Measurements from ENCODE around the gene TPM2. TPM values are rescaled to one million over a fixed set of nuclear protein-coding genes. Genes with fewer than 3 reads are reported as not detected.

The TPM2 gene
- total RNA-seq, 1 experiment from 2014 or later, result 7.0 TPM

GRCh38 chr9:35711501-35712428 is 22.0 kb upstream of the TPM2 start:
- no peaks in the 10 kb centered on the region for H3K9me2 ChIP-seq (replicated peaks; ENCODE audit: low read length)
- no peak for TF ChIP-seq CTCF (conservative IDR thresholded peaks at IDR 0.05; ENCODE audit: low read depth, low read length)
- no peak for TF ChIP-seq EZH2phosphoT487 (IDR thresholded peaks at IDR 0.05; ENCODE audit: borderline replicate concordance, low read length)
- TF ChIP-seq EZH2 (IDR thresholded peaks at IDR 0.05; ENCODE audit: low read length, unreplicated experiment), result no peak
- ChIA-PET POLR2A (ENCODE audit: unreplicated experiment) (no interaction called here), CTCF (no interaction called here)
- no peaks in the 10 kb centered on the region for H3K79me2 ChIP-seq (ENCODE audit: low read length)
- H3K27me3 ChIP-seq (ENCODE audit: low read length), result no peaks in the 10 kb centered on the region
- no peak overlapping the region for H3K4me3 ChIP-seq (ENCODE audit: low read length)
- intact Hi-C loops (cut with micrococcal nuclease), result no loop called here
- H2AFZ ChIP-seq (ENCODE audit: low read length), result no peak overlapping the region
- H3K9ac ChIP-seq (ENCODE audit: low read length), result no peak overlapping the region
- no peaks in the 10 kb centered on the region for H3K9me3 ChIP-seq (ENCODE audit: low read length)
- H3F3A ChIP-seq (ENCODE audit: low read length, unreplicated experiment), result no peaks in the 10 kb centered on the region
- H3K27ac ChIP-seq (ENCODE audit: low read length), result no peak overlapping the region
- H3K36me3 ChIP-seq (ENCODE audit: low read depth, low read length), result peaks cover 49% of the 10 kb centered on the region
- ATAC-seq, result 0 out of 2 replicates have a peak, but pooled peaks have one; percentile 22
- H3K4me2 ChIP-seq (ENCODE audit: low read length), result no peak overlapping the region
- no TSS peak for BruUV-seq (replicated peaks)
- DNase-seq, result peak; percentile 49
- no peaks in the 10 kb centered on the region for H4K20me1 ChIP-seq (ENCODE audit: low read length)
- no peaks in the 10 kb centered on the region for H3K4me1 ChIP-seq (ENCODE audit: insufficient read depth, low read length)

GRCh38 chr9:35710818-35711500 is 21.2 kb upstream of the TPM2 start:
- ATAC-seq (no peak), DNase-seq (no peak)
- peaks cover 52% of the 10 kb centered on the region for H3K36me3 ChIP-seq (ENCODE audit: low read depth, low read length)
- no peaks in the 10 kb centered on the region for H3K27me3 ChIP-seq (ENCODE audit: low read length)
- no peak overlapping the region for H3K9ac ChIP-seq (ENCODE audit: low read length)
- no peaks in the 10 kb centered on the region for H3K9me3 ChIP-seq (ENCODE audit: low read length)
- H4K20me1 ChIP-seq (ENCODE audit: low read length), result no peaks in the 10 kb centered on the region
- TSS peak; percentile 36 for BruUV-seq (replicated peaks)
- H3K4me2 ChIP-seq (ENCODE audit: low read length), result no peak overlapping the region
- H3K4me3 ChIP-seq (ENCODE audit: low read length), result no peak overlapping the region
- no peaks in the 10 kb centered on the region for H3K4me1 ChIP-seq (ENCODE audit: insufficient read depth, low read length)
- no peaks in the 10 kb centered on the region for H3K79me2 ChIP-seq (ENCODE audit: low read length)
- TF ChIP-seq EZH2phosphoT487 (IDR thresholded peaks at IDR 0.05; ENCODE audit: borderline replicate concordance, low read length), result no peak
- TF ChIP-seq CTCF (conservative IDR thresholded peaks at IDR 0.05; ENCODE audit: low read depth, low read length), result no peak
- no peak for TF ChIP-seq EZH2 (IDR thresholded peaks at IDR 0.05; ENCODE audit: low read length, unreplicated experiment)
- POLR2A ChIA-PET (ENCODE audit: unreplicated experiment), result no interaction called here
- no peak overlapping the region for H2AFZ ChIP-seq (ENCODE audit: low read length)
- CTCF ChIA-PET, result interaction anchor here (0.6 kb wide), 1 partner anchor 53 kb away, joined by 3 read pairs; the partner anchor contains the start of gene CCDC107
- intact Hi-C loops (cut with micrococcal nuclease), result no loop called here
- no peak overlapping the region for H3K27ac ChIP-seq (ENCODE audit: low read length)
- no peaks in the 10 kb centered on the region for H3F3A ChIP-seq (ENCODE audit: low read length, unreplicated experiment)
- H3K9me2 ChIP-seq (replicated peaks; ENCODE audit: low read length), result no peaks in the 10 kb centered on the region
